OCI-LY7 (cell line): ENCODE measurements around the gene MYLIP.

Source experiments
- EZH2phosphoT487 ChIP-seq: fragments of 200-600 bp; sonication (generic); IDR thresholded peaks from 2 replicates; pipeline ENCODE4 v1.6.1; 2018; ENCODE audit warnings: low read depth, borderline replicate concordance, mild to moderate bottlenecking, mixed run types, antibody characterized with exemption, low read length, moderate library complexity, mixed read lengths
- TF ChIP-seq, protein P1 (sequence below): fragments of 200-600 bp; sonication (generic); conservative IDR thresholded peaks from 2 replicates; pipeline ENCODE4 v1.5.1; 2014; ENCODE audit warnings: mild to moderate bottlenecking, antibody characterized with exemption, low read length, moderate library complexity, mixed read lengths

DNA sequence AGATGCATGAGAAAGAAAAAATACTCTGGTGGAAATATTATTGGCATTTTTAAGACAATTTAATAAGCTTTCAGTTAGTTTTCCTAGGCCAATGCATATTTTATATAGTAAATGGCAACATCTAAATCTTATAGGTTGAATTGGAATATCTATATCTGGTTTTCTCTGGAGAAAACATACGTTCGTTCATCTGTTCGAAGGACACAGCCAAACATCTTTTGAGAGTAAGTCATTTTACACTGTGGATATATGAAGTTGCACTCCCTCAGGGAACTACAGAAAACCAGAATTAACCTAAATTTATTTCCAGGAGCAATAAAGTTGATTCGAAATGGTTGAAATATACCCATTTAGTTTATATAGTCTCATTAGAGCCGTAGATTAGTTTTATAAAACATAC lies 49.0 kb downstream of the MYLIP start:
- TF ChIP-seq, protein P1, sequence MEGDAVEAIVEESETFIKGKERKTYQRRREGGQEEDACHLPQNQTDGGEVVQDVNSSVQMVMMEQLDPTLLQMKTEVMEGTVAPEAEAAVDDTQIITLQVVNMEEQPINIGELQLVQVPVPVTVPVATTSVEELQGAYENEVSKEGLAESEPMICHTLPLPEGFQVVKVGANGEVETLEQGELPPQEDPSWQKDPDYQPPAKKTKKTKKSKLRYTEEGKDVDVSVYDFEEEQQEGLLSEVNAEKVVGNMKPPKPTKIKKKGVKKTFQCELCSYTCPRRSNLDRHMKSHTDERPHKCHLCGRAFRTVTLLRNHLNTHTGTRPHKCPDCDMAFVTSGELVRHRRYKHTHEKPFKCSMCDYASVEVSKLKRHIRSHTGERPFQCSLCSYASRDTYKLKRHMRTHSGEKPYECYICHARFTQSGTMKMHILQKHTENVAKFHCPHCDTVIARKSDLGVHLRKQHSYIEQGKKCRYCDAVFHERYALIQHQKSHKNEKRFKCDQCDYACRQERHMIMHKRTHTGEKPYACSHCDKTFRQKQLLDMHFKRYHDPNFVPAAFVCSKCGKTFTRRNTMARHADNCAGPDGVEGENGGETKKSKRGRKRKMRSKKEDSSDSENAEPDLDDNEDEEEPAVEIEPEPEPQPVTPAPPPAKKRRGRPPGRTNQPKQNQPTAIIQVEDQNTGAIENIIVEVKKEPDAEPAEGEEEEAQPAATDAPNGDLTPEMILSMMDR = no peak
- no peak for TF ChIP-seq EZH2phosphoT487
